HepG2 (cell line): ENCODE data around the gene COPB2. TPM values are rescaled to one million over a fixed set of nuclear protein-coding genes. Genes with fewer than 3 reads are reported as not detected.

Source experiments
- EP300 ChIP-seq, 3 experiments: sonication (generic) in 1 of 3; formaldehyde crosslinking in 1 of 3; IDR thresholded peaks; 2 replicates each; pipeline versions ENCODE4 v1.5.1 to v1.6.1; 2011 to 2020; ENCODE audit warnings: low read depth in 2 of 3, low read length in 2 of 3, borderline replicate concordance in 1 of 3, improper control_type of control experiment in 1 of 3, mild to moderate bottlenecking in 1 of 3, missing genetic modification reagents in 1 of 3, moderate library complexity in 1 of 3
- KAT7 ChIP-seq: IDR thresholded peaks from 2 replicates; pipeline ENCODE4 v1.6.1; 2018; ENCODE audit warnings: borderline replicate concordance, missing compliant biosample characterization
- MTF2 ChIP-seq: sonication (generic); formaldehyde crosslinking; IDR thresholded peaks from 2 replicates; pipeline ENCODE4 v1.5.0; 2020; ENCODE audit warnings: missing genetic modification reagents, borderline replicate concordance
- TAF15 ChIP-seq: fragments of 200-400 bp; formaldehyde crosslinking; IDR thresholded peaks from one replicate; pipeline ENCODE4 v1.6.1; 2018; ENCODE audit warnings: mild to moderate bottlenecking, low read depth, low read length; ENCODE audit not compliant: poor library complexity, severe bottlenecking
- ZNF17 ChIP-seq: sonication (generic); formaldehyde crosslinking; IDR thresholded peaks from 2 replicates; pipeline ENCODE4 v1.5.0; 2020; ENCODE audit warnings: mild to moderate bottlenecking, missing genetic modification reagents
- ZNF570 ChIP-seq: sonication (generic); formaldehyde crosslinking; IDR thresholded peaks from 2 replicates; pipeline ENCODE4 v1.4.0; 2020; ENCODE audit warnings: mild to moderate bottlenecking, missing genetic modification reagents, borderline replicate concordance
- ZNF652 ChIP-seq: IDR thresholded peaks from 2 replicates; pipeline ENCODE4 v1.6.1; 2016; ENCODE audit warnings: low read depth, borderline replicate concordance
- polyA plus RNA-seq, 8 experiments: library from polyadenylated mRNA; depleted of rRNA in 3 of 8; stranded (reverse) in 7 of 8; unstranded in 1 of 8; fragments of >200 nt; fragmentation: Illumina TruSeq in 4 of 8; extraction: Trizol in 4 of 8; gene quantifications; 2 replicates each; pipeline versions ENCODE4 v1.2.1 to v1.2.3, GENCODE V29; 2011 to 2016; ENCODE audit warnings: low read depth in 4 of 8, missing spikeins in 1 of 8, mixed read lengths in 1 of 8; ENCODE audit not compliant: insufficient read depth in 1 of 8
- total RNA-seq, 5 experiments: library from RNA; depleted of rRNA; stranded (reverse); fragments of >200 nt; fragmentation: Illumina TruSeq; extraction: Trizol; gene quantifications; 2 replicates each; pipeline ENCODE4 v1.2.3, GENCODE V29; 2016; ENCODE audit warnings: low read depth in 1 of 5
- TF ChIP-seq, protein P1 (sequence below): sonication (generic); formaldehyde crosslinking; IDR thresholded peaks from 2 replicates; pipeline ENCODE4 v1.4.0; 2020; ENCODE audit warnings: low read depth, missing genetic modification reagents
- TF ChIP-seq, protein P2 (sequence below): sonication (generic); formaldehyde crosslinking; IDR thresholded peaks from 2 replicates; pipeline ENCODE4 v1.5.1; 2020; ENCODE audit warnings: mild to moderate bottlenecking, missing genetic modification reagents
- TF ChIP-seq, protein P3 (sequence below), 2 experiments: sonication (generic) in 1 of 2; formaldehyde crosslinking in 1 of 2; IDR thresholded peaks; 2 replicates each; pipeline versions ENCODE4 v1.5.1 to v1.6.1; 2011 to 2020; ENCODE audit warnings: borderline replicate concordance in 1 of 2, low read depth in 1 of 2, low read length in 1 of 2, mild to moderate bottlenecking in 1 of 2, missing genetic modification reagents in 1 of 2, moderate library complexity in 1 of 2
- TF ChIP-seq, protein P4 (sequence below): sonication (generic); formaldehyde crosslinking; IDR thresholded peaks from 2 replicates; pipeline ENCODE4 v1.4.0; 2020; ENCODE audit warnings: missing genetic modification reagents, borderline replicate concordance

COPB2 gene
- total and polyA plus RNA-seq, 2 of the 13 experiments (the other 11 are each of a cell fraction or from before 2014, with no cell fraction given) = 83.3 to 217 TPM

DNA sequence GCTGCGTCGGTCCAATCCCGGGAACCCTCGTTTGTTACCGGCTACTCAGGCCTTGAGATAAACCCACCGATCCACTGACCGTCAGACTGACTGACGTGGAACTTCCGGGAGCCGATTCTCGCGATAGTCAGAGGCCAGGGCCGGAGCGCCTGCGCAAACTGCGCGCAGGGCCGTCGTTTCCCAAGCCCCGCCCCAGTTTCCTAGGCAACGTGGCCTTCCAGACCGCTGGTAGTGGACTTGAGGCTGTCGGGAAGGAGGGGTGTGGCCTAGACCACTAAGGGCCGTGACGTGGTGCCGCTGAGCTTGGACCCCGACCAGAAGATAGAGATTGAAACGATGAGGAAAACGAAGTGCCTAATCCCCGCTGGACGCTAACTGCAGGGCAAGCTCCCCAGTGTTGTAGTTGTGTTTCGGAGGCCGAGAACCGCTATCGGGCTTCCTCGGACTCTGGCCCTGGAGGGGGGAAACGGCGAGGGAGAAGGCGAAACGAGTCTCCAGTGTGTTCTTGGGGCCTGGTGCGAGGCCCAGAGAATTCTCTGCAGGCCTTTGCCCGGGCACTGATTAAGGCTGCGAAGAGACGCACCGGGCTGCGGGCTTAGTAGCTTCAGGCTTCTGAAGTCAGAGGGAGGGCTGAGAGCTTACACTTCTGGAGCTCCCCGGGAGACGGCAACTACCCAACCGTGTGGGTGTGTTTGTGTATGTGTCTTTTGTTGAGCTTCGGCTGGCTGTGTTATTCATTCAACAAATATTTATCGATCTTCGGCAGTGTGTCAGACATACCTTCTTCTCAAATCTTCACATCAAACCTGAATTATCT lies at the start of gene COPB2 (continued):
- TF ChIP-seq, protein P1, sequence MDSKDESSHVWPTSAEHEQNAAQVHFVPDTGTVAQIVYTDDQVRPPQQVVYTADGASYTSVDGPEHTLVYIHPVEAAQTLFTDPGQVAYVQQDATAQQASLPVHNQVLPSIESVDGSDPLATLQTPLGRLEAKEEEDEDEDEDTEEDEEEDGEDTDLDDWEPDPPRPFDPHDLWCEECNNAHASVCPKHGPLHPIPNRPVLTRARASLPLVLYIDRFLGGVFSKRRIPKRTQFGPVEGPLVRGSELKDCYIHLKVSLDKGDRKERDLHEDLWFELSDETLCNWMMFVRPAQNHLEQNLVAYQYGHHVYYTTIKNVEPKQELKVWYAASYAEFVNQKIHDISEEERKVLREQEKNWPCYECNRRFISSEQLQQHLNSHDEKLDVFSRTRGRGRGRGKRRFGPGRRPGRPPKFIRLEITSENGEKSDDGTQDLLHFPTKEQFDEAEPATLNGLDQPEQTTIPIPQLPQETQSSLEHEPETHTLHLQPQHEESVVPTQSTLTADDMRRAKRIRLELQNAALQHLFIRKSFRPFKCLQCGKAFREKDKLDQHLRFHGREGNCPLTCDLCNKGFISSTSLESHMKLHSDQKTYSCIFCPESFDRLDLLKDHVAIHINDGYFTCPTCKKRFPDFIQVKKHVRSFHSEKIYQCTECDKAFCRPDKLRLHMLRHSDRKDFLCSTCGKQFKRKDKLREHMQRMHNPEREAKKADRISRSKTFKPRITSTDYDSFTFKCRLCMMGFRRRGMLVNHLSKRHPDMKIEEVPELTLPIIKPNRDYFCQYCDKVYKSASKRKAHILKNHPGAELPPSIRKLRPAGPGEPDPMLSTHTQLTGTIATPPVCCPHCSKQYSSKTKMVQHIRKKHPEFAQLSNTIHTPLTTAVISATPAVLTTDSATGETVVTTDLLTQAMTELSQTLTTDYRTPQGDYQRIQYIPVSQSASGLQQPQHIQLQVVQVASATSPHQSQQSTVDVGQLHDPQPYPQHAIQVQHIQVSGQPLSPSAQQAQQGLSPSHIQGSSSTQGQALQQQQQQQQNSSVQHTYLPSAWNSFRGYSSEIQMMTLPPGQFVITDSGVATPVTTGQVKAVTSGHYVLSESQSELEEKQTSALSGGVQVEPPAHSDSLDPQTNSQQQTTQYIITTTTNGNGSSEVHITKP (CRISPR knock-in tag) = peak; percentile 16; the same call in 1 of the 2 replicates
- TF ChIP-seq, protein P2, sequence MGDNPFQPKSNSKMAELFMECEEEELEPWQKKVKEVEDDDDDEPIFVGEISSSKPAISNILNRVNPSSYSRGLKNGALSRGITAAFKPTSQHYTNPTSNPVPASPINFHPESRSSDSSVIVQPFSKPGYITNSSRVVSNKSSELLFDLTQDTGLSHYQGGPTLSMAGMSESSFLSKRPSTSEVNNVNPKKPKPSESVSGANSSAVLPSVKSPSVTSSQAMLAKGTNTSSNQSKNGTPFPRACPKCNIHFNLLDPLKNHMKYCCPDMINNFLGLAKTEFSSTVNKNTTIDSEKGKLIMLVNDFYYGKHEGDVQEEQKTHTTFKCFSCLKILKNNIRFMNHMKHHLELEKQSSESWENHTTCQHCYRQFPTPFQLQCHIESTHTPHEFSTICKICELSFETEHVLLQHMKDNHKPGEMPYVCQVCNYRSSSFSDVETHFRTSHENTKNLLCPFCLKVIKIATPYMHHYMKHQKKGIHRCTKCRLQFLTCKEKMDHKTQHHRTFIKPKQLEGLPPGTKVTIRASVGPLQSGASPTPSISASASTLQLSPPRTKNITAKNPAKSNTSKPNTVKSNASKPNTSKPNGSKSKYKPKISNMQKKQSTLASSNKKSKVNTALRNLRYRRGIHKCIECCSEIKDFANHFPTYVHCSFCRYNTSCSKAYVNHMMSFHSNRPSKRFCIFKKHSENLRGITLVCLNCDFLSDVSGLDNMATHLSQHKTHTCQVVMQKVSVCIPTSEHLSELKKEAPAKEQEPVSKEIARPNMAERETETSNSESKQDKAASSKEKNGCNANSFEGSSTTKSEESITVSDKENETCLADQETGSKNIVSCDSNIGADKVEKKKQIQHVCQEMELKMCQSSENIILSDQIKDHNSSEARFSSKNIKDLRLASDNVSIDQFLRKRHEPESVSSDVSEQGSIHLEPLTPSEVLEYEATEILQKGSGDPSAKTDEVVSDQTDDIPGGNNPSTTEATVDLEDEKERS (CRISPR knock-in tag) = peak; percentile 76; the same call in 1 of the 2 replicates
- TF ChIP-seq ZNF17 (CRISPR knock-in tag) (no peak), KAT7 (peak; percentile 93; the same call in 1 of the 2 replicates), EP300 (IDR thresholded peaks at IDR 0.05; ENCODE audit: low read depth in 2 of 2, low read length in 2 of 2) (no peak), EP300 (CRISPR knock-in tag; IDR thresholded peaks at IDR 0.05; ENCODE audit: borderline replicate concordance) (no peak), TAF15 (no peak), ZNF652 (CRISPR knock-in tag) (no peak), ZNF570 (CRISPR knock-in tag) (0 out of 2 replicates have a peak, but pooled peaks have one; percentile 14), MTF2 (no peak)
- TF ChIP-seq, protein P3, sequence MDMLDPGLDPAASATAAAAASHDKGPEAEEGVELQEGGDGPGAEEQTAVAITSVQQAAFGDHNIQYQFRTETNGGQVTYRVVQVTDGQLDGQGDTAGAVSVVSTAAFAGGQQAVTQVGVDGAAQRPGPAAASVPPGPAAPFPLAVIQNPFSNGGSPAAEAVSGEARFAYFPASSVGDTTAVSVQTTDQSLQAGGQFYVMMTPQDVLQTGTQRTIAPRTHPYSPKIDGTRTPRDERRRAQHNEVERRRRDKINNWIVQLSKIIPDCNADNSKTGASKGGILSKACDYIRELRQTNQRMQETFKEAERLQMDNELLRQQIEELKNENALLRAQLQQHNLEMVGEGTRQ (IDR thresholded peaks at IDR 0.05; ENCODE audit: low read depth, low read length) = no peak
- TF ChIP-seq, protein P3 (CRISPR knock-in tag; IDR thresholded peaks at IDR 0.05; ENCODE audit: borderline replicate concordance) = no peak; the same call in 1 of the 2 replicates
- TF ChIP-seq, protein P4, sequence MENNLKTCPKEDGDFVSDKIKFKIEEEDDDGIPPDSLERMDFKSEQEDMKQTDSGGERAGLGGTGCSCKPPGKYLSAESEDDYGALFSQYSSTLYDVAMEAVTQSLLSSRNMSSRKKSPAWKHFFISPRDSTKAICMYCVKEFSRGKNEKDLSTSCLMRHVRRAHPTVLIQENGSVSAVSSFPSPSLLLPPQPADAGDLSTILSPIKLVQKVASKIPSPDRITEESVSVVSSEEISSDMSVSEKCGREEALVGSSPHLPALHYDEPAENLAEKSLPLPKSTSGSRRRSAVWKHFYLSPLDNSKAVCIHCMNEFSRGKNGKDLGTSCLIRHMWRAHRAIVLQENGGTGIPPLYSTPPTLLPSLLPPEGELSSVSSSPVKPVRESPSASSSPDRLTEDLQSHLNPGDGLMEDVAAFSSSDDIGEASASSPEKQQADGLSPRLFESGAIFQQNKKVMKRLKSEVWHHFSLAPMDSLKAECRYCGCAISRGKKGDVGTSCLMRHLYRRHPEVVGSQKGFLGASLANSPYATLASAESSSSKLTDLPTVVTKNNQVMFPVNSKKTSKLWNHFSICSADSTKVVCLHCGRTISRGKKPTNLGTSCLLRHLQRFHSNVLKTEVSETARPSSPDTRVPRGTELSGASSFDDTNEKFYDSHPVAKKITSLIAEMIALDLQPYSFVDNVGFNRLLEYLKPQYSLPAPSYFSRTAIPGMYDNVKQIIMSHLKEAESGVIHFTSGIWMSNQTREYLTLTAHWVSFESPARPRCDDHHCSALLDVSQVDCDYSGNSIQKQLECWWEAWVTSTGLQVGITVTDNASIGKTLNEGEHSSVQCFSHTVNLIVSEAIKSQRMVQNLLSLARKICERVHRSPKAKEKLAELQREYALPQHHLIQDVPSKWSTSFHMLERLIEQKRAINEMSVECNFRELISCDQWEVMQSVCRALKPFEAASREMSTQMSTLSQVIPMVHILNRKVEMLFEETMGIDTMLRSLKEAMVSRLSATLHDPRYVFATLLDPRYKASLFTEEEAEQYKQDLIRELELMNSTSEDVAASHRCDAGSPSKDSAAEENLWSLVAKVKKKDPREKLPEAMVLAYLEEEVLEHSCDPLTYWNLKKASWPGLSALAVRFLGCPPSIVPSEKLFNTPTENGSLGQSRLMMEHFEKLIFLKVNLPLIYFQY = 0 out of 2 replicates have a peak, but pooled peaks have one; percentile 23
